SK-N-SH (cell line): ENCODE results near the gene CCNJL. TPM values are rescaled to one million over a fixed set of nuclear protein-coding genes. Genes with fewer than 3 reads are reported as not detected.

Source experiments
- CTCF ChIA-PET: fragments of 300-600, 350-600 bp; formaldehyde crosslinking; extraction: SDS; loops from one replicate; lab custom pipeline; 2021; lab: Yijun Ruan, JAX
- POLR2A ChIA-PET: fragments of 350-600 bp; sonication (Branson Sonifier 250); formaldehyde crosslinking; extraction: SDS; loops from one replicate; lab custom pipeline; 2020; ENCODE audit warnings: antibody characterized with exemption, inconsistent platforms; lab: Yijun Ruan, JAX
- DNase-seq: peaks from one replicate; pipeline ENCODE4 v3.0.0; 2012
- H2AFZ ChIP-seq: fragments of 200-600 bp; sonication (generic); 2 replicates; pipeline ENCODE4 v1.8.1; 2016; ENCODE audit warnings: antibody characterized with exemption, mild to moderate bottlenecking, low read depth
- H3F3A ChIP-seq: fragments of 200-600 bp; sonication (generic); replicated peaks from 2 replicates; pipeline ENCODE3; 2016; ENCODE audit warnings: antibody characterized with exemption, mild to moderate bottlenecking; ENCODE audit not compliant: insufficient read depth
- H3K27ac ChIP-seq, 2 experiments: fragments of 200-500 bp in 1 of 2; fragments of 200-600 bp in 1 of 2; sonication (Bioruptor generic) in 1 of 2; sonication (generic), shearing (Covaris generic) in 1 of 2; 2 replicates each; pipeline versions ENCODE4 v1.5.1 to v1.6.1; 2014 to 2016; ENCODE audit warnings: low read depth in 2 of 2, inconsistent platforms in 1 of 2, low read length in 1 of 2, mild to moderate bottlenecking in 1 of 2, mixed read lengths in 1 of 2
- H3K27me3 ChIP-seq: fragments of 200-600 bp; sonication (generic), shearing (Covaris generic); 2 replicates; pipeline ENCODE4 v1.6.1; 2016; ENCODE audit warnings: mixed run types; ENCODE audit not compliant: insufficient read depth
- H3K36me3 ChIP-seq, 2 experiments: fragments of 200-500 bp in 1 of 2; fragments of 200-600 bp in 1 of 2; sonication (Bioruptor generic) in 1 of 2; sonication (generic) in 1 of 2; replicated peaks in 1 of 2; 2 replicates each; pipeline versions ENCODE3 to v1.5.1; 2014 to 2016; ENCODE audit warnings: low read length in 1 of 2, mild to moderate bottlenecking in 1 of 2; ENCODE audit not compliant: insufficient read depth in 2 of 2, control insufficient read depth in 1 of 2
- H3K4me1 ChIP-seq, 2 experiments: fragments of 200-500 bp in 1 of 2; fragments of 200-600 bp in 1 of 2; sonication (Bioruptor generic) in 1 of 2; sonication (generic), shearing (Covaris generic) in 1 of 2; 2 replicates each; pipeline versions ENCODE4 v1.5.1 to v1.6.1; 2014 to 2016; ENCODE audit warnings: low read depth in 1 of 2, low read length in 1 of 2, mixed run types in 1 of 2; ENCODE audit not compliant: insufficient read depth in 2 of 2, control insufficient read depth in 1 of 2
- H3K4me2 ChIP-seq: fragments of 200-600 bp; sonication (generic), shearing (Covaris generic); 2 replicates; pipeline ENCODE4 v1.6.1; 2017; ENCODE audit warnings: mixed run types
- H3K4me3 ChIP-seq, 2 experiments: fragments of 200-500 bp in 1 of 2; fragments of 200-600 bp in 1 of 2; sonication (Bioruptor generic) in 1 of 2; sonication (generic), shearing (Covaris generic) in 1 of 2; 2 replicates each; pipeline versions ENCODE4 v1.5.1 to v1.8.1; 2014 to 2016; ENCODE audit warnings: low read depth in 2 of 2, inconsistent platforms in 1 of 2, low read length in 1 of 2, mild to moderate bottlenecking in 1 of 2, mixed read lengths in 1 of 2, moderate library complexity in 1 of 2
- H3K79me2 ChIP-seq: fragments of 200-600 bp; sonication (generic); 2 replicates; pipeline ENCODE4 v1.8.1; 2017; ENCODE audit warnings: mild to moderate bottlenecking; ENCODE audit not compliant: insufficient read depth
- H3K9ac ChIP-seq: fragments of 200-600 bp; sonication (generic); 2 replicates; pipeline ENCODE4 v1.6.1; 2017; ENCODE audit warnings: mixed run types
- H3K9me2 ChIP-seq: fragments of 200-600 bp; sonication (generic); 2 replicates; pipeline ENCODE4 v1.6.1; 2017; ENCODE audit warnings: mixed run types
- H3K9me3 ChIP-seq: fragments of 200-600 bp; sonication (generic); 2 replicates; pipeline ENCODE4 v1.6.1; 2017; ENCODE audit warnings: mixed run types, mild to moderate bottlenecking, moderate library complexity
- H4K20me1 ChIP-seq: fragments of 200-600 bp; sonication (generic); 2 replicates; pipeline ENCODE4 v1.6.1; 2017; ENCODE audit warnings: mild to moderate bottlenecking, mixed run types; ENCODE audit not compliant: insufficient read depth
- EZH2phosphoT487 ChIP-seq: fragments of 200-600 bp; sonication (generic); IDR thresholded peaks from 2 replicates; pipeline ENCODE4 v1.6.1; 2017; ENCODE audit warnings: low read depth, mixed run types, mild to moderate bottlenecking, antibody characterized with exemption, moderate library complexity, borderline replicate concordance
- FOSL2 ChIP-seq: IDR thresholded peaks from 2 replicates; pipeline ENCODE4 v1.4.0; 2012; ENCODE audit warnings: low read depth, mild to moderate bottlenecking, moderate library complexity, borderline replicate concordance
- FOXJ3 ChIP-seq: sonication (generic); formaldehyde crosslinking; IDR thresholded peaks from 2 replicates; pipeline ENCODE4 v1.5.1; 2020; ENCODE audit warnings: mild to moderate bottlenecking, missing genetic modification reagents
- FOXM1 ChIP-seq: IDR thresholded peaks from 2 replicates; pipeline ENCODE4 v1.4.0; 2012; ENCODE audit warnings: low read depth, mild to moderate bottlenecking
- GABPA ChIP-seq: IDR thresholded peaks from 2 replicates; pipeline ENCODE4 v1.4.0; 2012; ENCODE audit warnings: low read depth, mild to moderate bottlenecking
- GATA2 ChIP-seq: sonication (generic); formaldehyde crosslinking; IDR thresholded peaks from 2 replicates; pipeline ENCODE4 v1.5.0; 2020; ENCODE audit warnings: mild to moderate bottlenecking, missing genetic modification reagents
- NFIC ChIP-seq: IDR thresholded peaks from 2 replicates; pipeline ENCODE4 v1.4.0; 2012; ENCODE audit warnings: borderline replicate concordance
- POLR2AphosphoS5 ChIP-seq: IDR thresholded peaks from 2 replicates; pipeline ENCODE4 v1.6.1; 2012; ENCODE audit warnings: low read depth, low read length
- RAD21 ChIP-seq: IDR thresholded peaks from 2 replicates; pipeline ENCODE4 v1.6.1; 2012; ENCODE audit warnings: mild to moderate bottlenecking, low read length
- RCOR1 ChIP-seq: fragments of 150-350 bp; IDR thresholded peaks from 2 replicates; pipeline ENCODE4 v1.6.1; 2017; ENCODE audit warnings: antibody characterized with exemption, low read length
- RXRA ChIP-seq: IDR thresholded peaks from 2 replicates; pipeline ENCODE4 v1.4.0; 2012; ENCODE audit warnings: low read depth, mild to moderate bottlenecking, borderline replicate concordance
- SIN3A ChIP-seq: IDR thresholded peaks from 2 replicates; pipeline ENCODE4 v1.6.1; 2012; ENCODE audit warnings: low read depth, mild to moderate bottlenecking, low read length, moderate library complexity, borderline replicate concordance
- SMC3 ChIP-seq: IDR thresholded peaks from 2 replicates; pipeline ENCODE4 v1.6.1; 2012; ENCODE audit warnings: low read depth, low read length, improper control_type of control experiment
- TCF12 ChIP-seq: IDR thresholded peaks from 2 replicates; pipeline ENCODE4 v1.4.0; 2012
- TEAD4 ChIP-seq: IDR thresholded peaks from 2 replicates; pipeline ENCODE4 v1.4.0; 2012; ENCODE audit warnings: mild to moderate bottlenecking, borderline replicate concordance; ENCODE audit not compliant: insufficient read depth
- USF2 ChIP-seq: fragments of 150-350 bp; IDR thresholded peaks from 2 replicates; pipeline ENCODE4 v1.6.1; 2017; ENCODE audit warnings: antibody characterized with exemption, low read length, low read depth, borderline replicate concordance
- WGBS: methylation state at CpG from one replicate; pipeline ENCODE4 v1.1.6; 2017; ENCODE audit warnings: low lambda C conversion rate; 5-methylcytosine and 5-hydroxymethylcytosine counted together
- polyA plus RNA-seq, 3 experiments: library from polyadenylated mRNA; depleted of rRNA; stranded (reverse); fragments of >200 nt; gene quantifications; 2 replicates each; pipeline ENCODE4 v1.2.3, GENCODE V29; 2012
- TF ChIP-seq, protein P1 (sequence below): IDR thresholded peaks from 2 replicates; pipeline ENCODE4 v1.4.0; 2012; ENCODE audit warnings: low read depth, borderline replicate concordance
- TF ChIP-seq, protein P2 (sequence below): fragments of 200-600 bp; sonication (generic); IDR thresholded peaks from 2 replicates; pipeline ENCODE4 v1.6.1; 2017; ENCODE audit warnings: antibody characterized with exemption, mild to moderate bottlenecking, moderate library complexity
- TF ChIP-seq, protein P3 (sequence below): fragments of 150-350 bp; IDR thresholded peaks from 2 replicates; pipeline ENCODE4 v1.6.1; 2016; ENCODE audit warnings: mild to moderate bottlenecking, low read depth, low read length

CCNJL gene
- polyA plus RNA-seq, 1 of the 3 experiments (the other 2 are of a cell fraction) = 7.1 TPM

DNA sequence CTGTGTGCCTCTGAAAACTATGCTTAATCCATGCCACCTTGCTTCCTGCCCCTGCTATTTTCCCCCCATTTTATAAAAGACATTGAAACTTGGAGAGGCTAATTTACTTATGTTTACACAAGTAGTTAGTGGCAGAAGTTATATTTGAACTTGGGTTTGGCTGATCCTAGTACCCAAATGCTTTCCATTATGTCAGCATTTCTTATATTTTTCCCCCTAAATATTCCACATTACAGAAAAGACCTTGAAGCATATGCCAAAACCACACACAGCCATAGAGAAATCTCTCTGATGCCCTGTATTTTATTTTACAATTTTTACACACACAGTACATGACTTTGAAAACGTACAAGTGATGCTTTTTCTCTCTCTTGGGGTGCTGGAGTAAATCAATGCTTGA lies 46.9 kb upstream of the CCNJL start:
- CTCF ChIA-PET = interaction anchor here (1.1 to 2.3 kb wide), 3 partner anchors 32 to 275 kb away, joined by 3 to 8 read pairs (median 4); no protein-coding TSS in a partner anchor
- H3K27me3 ChIP-seq = no peaks in the 10 kb centered on the region
- H3K27ac ChIP-seq = no peak overlapping the region
- no peak overlapping the region for H3K9ac ChIP-seq
- POLR2A ChIA-PET = no interaction called here
- TF ChIP-seq RCOR1 = no peak
- TF ChIP-seq, protein P1, sequence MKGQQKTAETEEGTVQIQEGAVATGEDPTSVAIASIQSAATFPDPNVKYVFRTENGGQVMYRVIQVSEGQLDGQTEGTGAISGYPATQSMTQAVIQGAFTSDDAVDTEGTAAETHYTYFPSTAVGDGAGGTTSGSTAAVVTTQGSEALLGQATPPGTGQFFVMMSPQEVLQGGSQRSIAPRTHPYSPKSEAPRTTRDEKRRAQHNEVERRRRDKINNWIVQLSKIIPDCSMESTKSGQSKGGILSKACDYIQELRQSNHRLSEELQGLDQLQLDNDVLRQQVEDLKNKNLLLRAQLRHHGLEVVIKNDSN = no peak
- TF ChIP-seq TCF12 = no peak
- TF ChIP-seq RXRA = no peak
- no peak for TF ChIP-seq RAD21
- TF ChIP-seq GATA2 = no peak
- TF ChIP-seq FOSL2 = no peak
- TF ChIP-seq SIN3A = no peak
- no peak for TF ChIP-seq NFIC
- TF ChIP-seq GABPA = no peak
- TF ChIP-seq SMC3 = no peak
- TF ChIP-seq, protein P2, sequence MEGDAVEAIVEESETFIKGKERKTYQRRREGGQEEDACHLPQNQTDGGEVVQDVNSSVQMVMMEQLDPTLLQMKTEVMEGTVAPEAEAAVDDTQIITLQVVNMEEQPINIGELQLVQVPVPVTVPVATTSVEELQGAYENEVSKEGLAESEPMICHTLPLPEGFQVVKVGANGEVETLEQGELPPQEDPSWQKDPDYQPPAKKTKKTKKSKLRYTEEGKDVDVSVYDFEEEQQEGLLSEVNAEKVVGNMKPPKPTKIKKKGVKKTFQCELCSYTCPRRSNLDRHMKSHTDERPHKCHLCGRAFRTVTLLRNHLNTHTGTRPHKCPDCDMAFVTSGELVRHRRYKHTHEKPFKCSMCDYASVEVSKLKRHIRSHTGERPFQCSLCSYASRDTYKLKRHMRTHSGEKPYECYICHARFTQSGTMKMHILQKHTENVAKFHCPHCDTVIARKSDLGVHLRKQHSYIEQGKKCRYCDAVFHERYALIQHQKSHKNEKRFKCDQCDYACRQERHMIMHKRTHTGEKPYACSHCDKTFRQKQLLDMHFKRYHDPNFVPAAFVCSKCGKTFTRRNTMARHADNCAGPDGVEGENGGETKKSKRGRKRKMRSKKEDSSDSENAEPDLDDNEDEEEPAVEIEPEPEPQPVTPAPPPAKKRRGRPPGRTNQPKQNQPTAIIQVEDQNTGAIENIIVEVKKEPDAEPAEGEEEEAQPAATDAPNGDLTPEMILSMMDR = no peak
- H3K36me3 ChIP-seq = no peaks in the 10 kb centered on the region
- no peak overlapping the region for H3K4me3 ChIP-seq
- WGBS = 50% methylated on average over 1 of the region's 1 CpG
- no peak overlapping the region for H3K4me2 ChIP-seq
- H3K9me3 ChIP-seq = no peaks in the 10 kb centered on the region
- H3F3A ChIP-seq = no peaks in the 10 kb centered on the region
- H3K9me2 ChIP-seq = no peaks in the 10 kb centered on the region
- H2AFZ ChIP-seq = no peak overlapping the region
- DNase-seq = no peak
- H4K20me1 ChIP-seq = no peaks in the 10 kb centered on the region
- H3K4me1 ChIP-seq = peaks cover 0 to 12% of the 10 kb centered on the region in 2 experiments; a peak in 2 of 4 replicates
- H3K79me2 ChIP-seq = no peaks in the 10 kb centered on the region

GRCh38 chr5:160357861-160358411 lies 45.6 kb upstream of the CCNJL start:
- Histone ChIP-seq H3K9me2 (no peaks in the 10 kb centered on the region), H3K79me2 (no peaks in the 10 kb centered on the region), H3K27ac (no peak overlapping the region), H3K4me2 (no peak overlapping the region), H3K36me3 (no peaks in the 10 kb centered on the region), H3K4me3 (no peak overlapping the region), H2AFZ (no peak overlapping the region), H3F3A (no peaks in the 10 kb centered on the region), H3K9me3 (no peaks in the 10 kb centered on the region), H3K4me1 (peaks cover 0 to 7% of the 10 kb centered on the region in 2 experiments; a peak in 1 of 4 replicates), H3K9ac (no peak overlapping the region), H3K27me3 (no peaks in the 10 kb centered on the region), H4K20me1 (no peaks in the 10 kb centered on the region)
- no peak for DNase-seq
- 78% methylated on average over 7 of the region's 7 CpGs for WGBS
- ChIA-PET CTCF (interaction anchor here (1.4 to 2.3 kb wide), 3 partner anchors 13 to 146 kb away, joined by 4 to 10 read pairs (median 8); no protein-coding TSS in a partner anchor), POLR2A (no interaction called here)
- no peak for TF ChIP-seq FOXJ3 (CRISPR knock-in tag)
- TF ChIP-seq, protein P3, sequence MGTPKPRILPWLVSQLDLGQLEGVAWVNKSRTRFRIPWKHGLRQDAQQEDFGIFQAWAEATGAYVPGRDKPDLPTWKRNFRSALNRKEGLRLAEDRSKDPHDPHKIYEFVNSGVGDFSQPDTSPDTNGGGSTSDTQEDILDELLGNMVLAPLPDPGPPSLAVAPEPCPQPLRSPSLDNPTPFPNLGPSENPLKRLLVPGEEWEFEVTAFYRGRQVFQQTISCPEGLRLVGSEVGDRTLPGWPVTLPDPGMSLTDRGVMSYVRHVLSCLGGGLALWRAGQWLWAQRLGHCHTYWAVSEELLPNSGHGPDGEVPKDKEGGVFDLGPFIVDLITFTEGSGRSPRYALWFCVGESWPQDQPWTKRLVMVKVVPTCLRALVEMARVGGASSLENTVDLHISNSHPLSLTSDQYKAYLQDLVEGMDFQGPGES = no peak
- TF ChIP-seq FOXM1 = no peak
- TF ChIP-seq RCOR1 = no peak
- TF ChIP-seq TCF12 = no peak
- TF ChIP-seq, protein P1 = no peak
- no peak for TF ChIP-seq POLR2AphosphoS5
- TF ChIP-seq USF2 = no peak
- TF ChIP-seq GATA2 = no peak
- TF ChIP-seq RAD21 = no peak
- TF ChIP-seq, protein P2 = no peak
- no peak for TF ChIP-seq TEAD4
- TF ChIP-seq EZH2phosphoT487 = no peak
